Colonic mucosa (tissue), 4 donors: ENCODE measurements around the gene ABI1. TPM values are rescaled to one million over a fixed set of nuclear protein-coding genes. Genes with fewer than 3 reads are reported as not detected.
A peak's percentile ranks its signal among the peaks of the same experiment; 100 is the strongest.
"Not testable (repeated sequence)": the region's sequence is repeated elsewhere in the genome, so short reads cannot be mapped to it uniquely, and the experiment has no call there.

Source experiments
- DNase-seq: peaks from one replicate; pipeline ENCODE4 v3.0.0-alpha.2; 2020
- H3K27ac ChIP-seq: fragments of 200-600 bp; one replicate; pipeline ENCODE4 v1.8.0; 2021
- H3K27me3 ChIP-seq: fragments of 200-600 bp; one replicate; pipeline ENCODE4 v1.8.0; 2021
- H3K36me3 ChIP-seq: fragments of 200-600 bp; one replicate; pipeline ENCODE4 v1.8.0; 2021
- H3K4me1 ChIP-seq: fragments of 200-600 bp; one replicate; pipeline ENCODE4 v1.8.0; 2021; ENCODE audit warnings: mild to moderate bottlenecking
- H3K4me3 ChIP-seq: fragments of 200-600 bp; one replicate; pipeline ENCODE4 v1.8.0; 2021
- H3K9ac ChIP-seq, 2 donors: one replicate each; pipeline ENCODE4 v1.7.0; 2013; ENCODE audit warnings: control low read depth in 2 of 2, low read depth in 2 of 2, low read length in 2 of 2
- H3K9me3 ChIP-seq: fragments of 200-600 bp; one replicate; pipeline ENCODE4 v1.8.0; 2021
- CTCF ChIP-seq: fragments of 200-600 bp; IDR thresholded peaks from one replicate; pipeline ENCODE4 v1.8.0; 2022; ENCODE audit warnings: antibody characterized with exemption, mild to moderate bottlenecking
- intact Hi-C: fragments of 100-400 bp; cut with DNase I; formaldehyde crosslinking; loops from one replicate; pipeline ENCODE4 v1.14.1; 2022
- total RNA-seq, 2 donors: library from RNA; stranded (reverse); fragmentation: NEBNext Ultra II Directional in 1 of 2; extraction: Animal tissue kit (Norgen Biotek cat#: 25700) in 1 of 2; gene quantifications; one replicate each; pipeline ENCODE4 v1.2.1, GENCODE V29; 2021
- donor health status: healthy.
- donor health status: DM: no; HTN: no; CAD: no.
- donor health status: DM: no; HTN: no; CAD: no.

The ABI1 gene
- total RNA-seq, 2 donors from 2014 or later: 45.6 to 65.3 TPM

- peaks cover 14% of the 10 kb centered on the region for H3K4me1 ChIP-seq
Measured at GRCh38 chr10:26857991-26858706, 2.6 kb downstream of the ABI1 start.

GRCh38 chr10:26857553-26857952 lies 3.2 kb downstream of the ABI1 start:
- not testable (repeated sequence) for H3K9me3 ChIP-seq, H3K36me3 ChIP-seq, DNase-seq, H3K27ac ChIP-seq, H3K9ac ChIP-seq, H3K4me3 ChIP-seq, H3K27me3 ChIP-seq
- intact Hi-C loops: loop anchor here (5.0 kb wide), 1 partner anchor 130 kb away; no protein-coding TSS in a partner anchor
- H3K4me1 ChIP-seq: peaks cover 14% of the 10 kb centered on the region

More at GRCh38 chr10:26857991-26858706, 2.6 kb downstream of the ABI1 start:
- DNase-seq: no peak
- intact Hi-C loops: loop anchor here (5.0 kb wide), 1 partner anchor 131 kb away; no protein-coding TSS in a partner anchor
- no peaks in the 10 kb centered on the region for H3K9me3 ChIP-seq
- no peak for TF ChIP-seq CTCF
- H3K4me3 ChIP-seq: no peak overlapping the region
- no peak overlapping the region for H3K27ac ChIP-seq
- H3K9ac ChIP-seq: peak overlapping the region in 1 of 2 donors; percentile 40
- no peaks in the 10 kb centered on the region for H3K36me3 ChIP-seq
- no peaks in the 10 kb centered on the region for H3K27me3 ChIP-seq

- H3K9ac ChIP-seq: no peak overlapping the region
- peaks cover 14% of the 10 kb centered on the region for H3K4me1 ChIP-seq
- no peaks in the 10 kb centered on the region for H3K36me3 ChIP-seq
- H3K4me3 ChIP-seq: no peak overlapping the region
- DNase-seq: no peak
- intact Hi-C loops: loop anchor here (5.0 kb wide), 1 partner anchor 128 kb away; no protein-coding TSS in a partner anchor
- H3K27me3 ChIP-seq: no peaks in the 10 kb centered on the region
- no peaks in the 10 kb centered on the region for H3K9me3 ChIP-seq
- H3K27ac ChIP-seq: peak overlapping the region; percentile 45
- TF ChIP-seq CTCF: no peak
Measured at GRCh38 chr10:26855186-26855585, 5.6 kb downstream of the ABI1 start.

- peaks cover 14% of the 10 kb centered on the region for H3K4me1 ChIP-seq
- H3K27me3 ChIP-seq: no peaks in the 10 kb centered on the region
- DNase-seq: no peak
- no peak overlapping the region for H3K4me3 ChIP-seq
- H3K27ac ChIP-seq: no peak overlapping the region
- no peak overlapping the region for H3K9ac ChIP-seq
- no peaks in the 10 kb centered on the region for H3K36me3 ChIP-seq
- no peaks in the 10 kb centered on the region for H3K9me3 ChIP-seq
- intact Hi-C loops: no loop called here
- TF ChIP-seq CTCF: no peak
Measured at GRCh38 chr10:26854524-26854923, 6.2 kb downstream of the ABI1 start.

GRCh38 chr10:26844396-26844975 lies 16.3 kb downstream of the ABI1 start:
- no peak for TF ChIP-seq CTCF
- Histone ChIP-seq H3K27me3 (no peaks in the 10 kb centered on the region), H3K9me3 (no peaks in the 10 kb centered on the region), H3K4me3 (no peak overlapping the region), H3K36me3 (no peaks in the 10 kb centered on the region), H3K4me1 (no peaks in the 10 kb centered on the region), H3K27ac (no peak overlapping the region), H3K9ac (no peak overlapping the region)
- no peak for DNase-seq
- intact Hi-C loops: no loop called here

- no peaks in the 10 kb centered on the region for H3K4me1 ChIP-seq
- no peaks in the 10 kb centered on the region for H3K27me3 ChIP-seq
- intact Hi-C loops: no loop called here
- no peak overlapping the region for H3K9ac ChIP-seq
- H3K27ac ChIP-seq: no peak overlapping the region
- H3K9me3 ChIP-seq: no peaks in the 10 kb centered on the region
- no peak for TF ChIP-seq CTCF
- DNase-seq: no peak
- no peak overlapping the region for H3K4me3 ChIP-seq
- H3K36me3 ChIP-seq: no peaks in the 10 kb centered on the region
Measured at GRCh38 chr10:26843736-26844135, 17.0 kb downstream of the ABI1 start.
